GM19043 (cell line): Measurements from ENCODE around the gene GRSF1.
"Not testable (repeated sequence)": the region's sequence is repeated elsewhere in the genome, so short reads cannot be mapped to it uniquely, and the experiment has no call there.

Experiments
- ATAC-seq: cut with Tn5 transposase; IDR thresholded peaks from one replicate; pipeline ENCODE4 v1.9.1; 2021; ENCODE audit warnings: low read depth; ENCODE audit not compliant: unreplicated experiment

The GRSF1 gene, protein sequence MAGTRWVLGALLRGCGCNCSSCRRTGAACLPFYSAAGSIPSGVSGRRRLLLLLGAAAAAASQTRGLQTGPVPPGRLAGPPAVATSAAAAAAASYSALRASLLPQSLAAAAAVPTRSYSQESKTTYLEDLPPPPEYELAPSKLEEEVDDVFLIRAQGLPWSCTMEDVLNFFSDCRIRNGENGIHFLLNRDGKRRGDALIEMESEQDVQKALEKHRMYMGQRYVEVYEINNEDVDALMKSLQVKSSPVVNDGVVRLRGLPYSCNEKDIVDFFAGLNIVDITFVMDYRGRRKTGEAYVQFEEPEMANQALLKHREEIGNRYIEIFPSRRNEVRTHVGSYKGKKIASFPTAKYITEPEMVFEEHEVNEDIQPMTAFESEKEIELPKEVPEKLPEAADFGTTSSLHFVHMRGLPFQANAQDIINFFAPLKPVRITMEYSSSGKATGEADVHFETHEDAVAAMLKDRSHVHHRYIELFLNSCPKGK

GRCh38 chr4:70839589-70840093 lies at the start of gene GRSF1:
Gene GRSF1 (minus strand): TSS chr4:70839890. CDS start chr4:70839827, 63 bp downstream.
- peak; percentile 50 for ATAC-seq

DNA sequence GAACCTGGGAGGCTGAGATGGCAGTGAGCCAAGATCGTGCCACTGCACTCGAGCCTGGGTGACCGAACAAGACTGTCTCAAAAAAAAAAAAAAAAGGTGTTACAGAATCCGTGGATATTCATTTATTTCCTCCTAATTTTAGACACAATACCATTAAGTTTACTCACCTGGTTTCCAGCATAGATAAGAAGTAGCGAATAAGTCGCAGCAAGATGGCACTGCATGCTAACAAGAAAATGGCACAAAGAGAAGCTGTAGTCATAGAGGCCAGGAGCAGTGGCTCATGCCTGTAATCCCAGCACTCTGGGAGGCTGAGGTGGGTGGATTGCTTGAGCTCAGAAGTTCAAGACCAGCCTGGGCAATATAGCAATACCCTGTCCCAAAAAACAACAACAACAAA lies 45.5 kb upstream of the GRSF1 start:
- ATAC-seq = peak; percentile 49

DNA sequence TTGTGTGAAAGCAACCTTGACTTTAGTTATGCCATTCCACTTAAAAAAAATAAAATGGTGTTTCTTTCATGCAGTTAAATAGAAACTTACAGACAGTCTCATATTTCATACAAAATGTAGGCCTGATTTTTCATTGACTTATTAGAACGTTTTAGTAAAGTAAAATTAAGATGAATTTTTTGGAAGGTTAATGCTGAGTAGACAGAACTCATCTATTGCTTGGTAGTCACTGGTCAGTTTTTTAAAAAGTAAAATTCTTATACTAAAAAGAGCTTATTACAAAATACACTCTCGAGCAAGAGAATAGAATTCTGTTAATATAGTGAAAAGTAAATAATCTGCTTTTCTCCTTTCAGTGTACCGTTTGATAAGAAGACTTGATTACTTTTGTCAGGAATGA lies 41.0 kb upstream of the GRSF1 start:
- ATAC-seq = no peak

DNA sequence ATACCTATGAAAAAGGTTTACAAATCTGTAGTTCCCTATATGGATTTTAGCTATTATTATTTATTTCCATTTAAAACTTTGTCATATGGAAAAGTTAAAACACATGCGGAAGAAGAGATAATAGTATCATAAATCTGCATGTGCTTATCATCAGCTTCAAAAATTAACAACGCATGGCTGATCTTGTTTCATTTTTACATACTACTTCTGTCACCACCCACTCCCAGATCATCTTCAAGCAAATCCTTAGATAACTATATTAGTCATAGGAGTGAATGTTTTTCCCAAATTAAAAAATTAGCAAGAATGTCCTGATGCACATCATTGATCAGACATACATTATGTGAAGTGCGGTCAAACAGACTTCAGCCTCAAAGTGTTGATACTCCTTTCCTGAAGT lies 37.9 kb upstream of the GRSF1 start:
- no peak for ATAC-seq

GRCh38 chr4:70874268-70875156 lies 34.8 kb upstream of the GRSF1 start:
- peak; percentile 87 for ATAC-seq

DNA sequence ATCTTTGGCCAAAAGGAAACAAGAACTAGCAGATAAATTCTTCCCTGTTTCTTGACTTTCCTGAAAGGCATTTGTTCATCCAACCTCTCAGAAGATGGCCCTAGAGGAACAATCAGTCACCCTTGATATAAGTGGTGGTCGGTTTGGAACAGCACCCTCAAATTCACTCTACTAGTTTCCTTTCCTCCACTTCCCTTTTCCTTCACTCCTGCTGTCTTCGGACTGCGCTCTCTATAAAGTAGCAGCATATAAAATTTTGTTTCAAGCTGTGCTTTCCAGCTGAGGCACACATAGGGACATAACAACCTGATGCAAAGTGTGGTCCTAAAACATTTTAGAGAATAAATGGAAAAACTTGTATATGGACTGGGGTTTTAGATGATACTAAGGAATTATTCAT lies 33.5 kb upstream of the GRSF1 start:
- ATAC-seq = no peak

DNA sequence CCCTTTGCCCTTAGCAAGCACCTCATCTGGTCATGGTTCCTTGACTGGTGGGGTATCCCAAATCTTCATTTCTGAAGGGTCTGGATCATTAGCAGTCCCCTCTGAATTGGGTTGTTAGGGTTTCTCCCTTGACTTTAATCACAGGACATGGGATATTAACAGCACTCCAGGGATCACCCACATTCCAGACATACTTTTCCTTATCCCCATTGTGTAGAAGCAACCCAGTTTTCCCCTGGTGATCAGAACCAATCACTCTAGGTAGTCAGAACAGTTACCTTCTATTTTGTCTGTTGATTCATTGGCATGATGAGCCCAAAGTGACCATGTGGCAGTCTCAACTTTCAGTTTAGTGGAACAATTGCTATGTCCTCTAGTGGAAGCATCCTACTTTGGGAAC lies 29.1 kb upstream of the GRSF1 start:
- no peak for ATAC-seq

DNA sequence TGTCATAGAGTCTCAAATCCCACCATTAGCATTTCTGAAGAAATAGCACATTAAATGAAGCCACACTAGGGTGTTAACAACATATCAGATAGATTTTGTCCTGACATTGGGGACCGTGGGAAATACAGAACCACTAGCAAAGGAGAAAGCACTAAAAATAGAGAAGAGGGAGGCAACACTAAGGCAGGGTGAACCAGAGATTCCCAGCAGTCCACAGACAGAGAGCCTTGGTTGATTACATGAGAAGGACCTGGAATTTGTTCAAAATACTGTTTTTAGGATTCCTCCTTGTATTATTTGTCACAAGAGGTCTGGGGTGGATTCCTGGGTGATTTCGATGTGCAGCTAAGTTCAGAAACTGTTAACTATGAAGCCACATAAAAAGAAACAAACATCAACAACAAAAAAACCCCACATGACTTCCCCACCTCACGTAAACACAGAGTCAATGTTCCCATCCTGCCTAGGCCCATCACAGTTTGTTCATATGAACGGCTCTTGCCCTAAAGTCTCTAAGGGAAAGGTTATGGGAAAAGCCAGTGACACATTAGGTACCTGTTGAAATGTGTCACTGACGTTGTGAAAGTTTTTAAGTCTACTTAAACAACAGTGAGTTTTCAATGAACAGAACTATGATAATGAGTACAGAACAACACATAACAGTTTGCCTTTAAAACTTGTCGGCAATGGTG lies 23.6 kb upstream of the GRSF1 start:
- ATAC-seq = peak; percentile 45

- no peak for ATAC-seq
Measured at GRCh38 chr4:70859066-70859465, 19.4 kb upstream of the GRSF1 start.

DNA sequence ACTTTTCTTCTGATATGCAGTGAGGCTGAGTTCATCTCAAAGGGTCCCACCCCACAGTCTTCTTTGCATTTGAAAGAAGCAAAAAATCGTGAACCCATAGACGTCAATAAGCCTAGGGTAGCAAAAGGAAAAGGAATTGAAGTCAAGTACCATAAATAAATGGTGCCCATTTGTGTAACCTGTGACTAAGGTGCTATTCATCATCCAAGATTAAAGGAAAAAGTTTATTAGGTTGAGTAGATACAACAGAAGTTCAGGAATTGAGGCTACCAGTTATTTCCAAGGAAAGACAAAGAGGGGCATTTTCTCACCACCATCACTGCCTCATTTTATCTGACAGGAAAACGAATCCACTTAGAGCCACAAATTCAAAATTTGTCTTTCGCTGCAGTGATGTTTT lies 18.8 kb upstream of the GRSF1 start:
- no peak for ATAC-seq

GRCh38 chr4:70855464-70855863 lies 15.8 kb upstream of the GRSF1 start:
- ATAC-seq = no peak

DNA sequence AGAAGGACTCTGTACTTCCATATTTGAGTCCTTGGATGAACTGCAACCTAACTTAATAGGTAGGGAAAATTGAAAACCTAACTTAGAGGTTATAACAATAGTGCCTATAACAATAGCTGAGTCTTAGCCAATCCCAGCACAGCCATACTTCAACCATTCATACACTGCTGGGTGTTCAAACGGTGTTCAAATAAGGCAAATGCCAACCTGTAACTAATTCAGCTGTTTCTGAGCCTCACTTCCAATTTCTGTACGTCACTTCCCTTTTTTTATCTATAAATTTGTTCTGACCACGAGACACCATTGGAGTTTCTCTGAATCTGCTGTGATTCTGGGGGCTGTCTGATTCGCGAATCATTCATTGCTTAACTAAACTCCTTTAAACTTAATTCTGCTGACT lies 9.6 kb upstream of the GRSF1 start:
- no peak for ATAC-seq

GRCh38 chr4:70844180-70844579 lies 4.5 kb upstream of the GRSF1 start:
- ATAC-seq = no peak

- ATAC-seq = no peak
Measured at GRCh38 chr4:70842761-70843435, 3.2 kb upstream of the GRSF1 start.

- ATAC-seq = no peak
Measured at GRCh38 chr4:70841951-70842350, 2.3 kb upstream of the GRSF1 start.

GRCh38 chr4:70841211-70841610 lies 1.5 kb upstream of the GRSF1 start:
- ATAC-seq = no peak

GRCh38 chr4:70840631-70841030 lies 941 bp upstream of the GRSF1 start:
- not testable (repeated sequence) for ATAC-seq

GRCh38 chr4:70840137-70840536 lies 447 bp upstream of the GRSF1 start:
- ATAC-seq = not testable (repeated sequence)

DNA sequence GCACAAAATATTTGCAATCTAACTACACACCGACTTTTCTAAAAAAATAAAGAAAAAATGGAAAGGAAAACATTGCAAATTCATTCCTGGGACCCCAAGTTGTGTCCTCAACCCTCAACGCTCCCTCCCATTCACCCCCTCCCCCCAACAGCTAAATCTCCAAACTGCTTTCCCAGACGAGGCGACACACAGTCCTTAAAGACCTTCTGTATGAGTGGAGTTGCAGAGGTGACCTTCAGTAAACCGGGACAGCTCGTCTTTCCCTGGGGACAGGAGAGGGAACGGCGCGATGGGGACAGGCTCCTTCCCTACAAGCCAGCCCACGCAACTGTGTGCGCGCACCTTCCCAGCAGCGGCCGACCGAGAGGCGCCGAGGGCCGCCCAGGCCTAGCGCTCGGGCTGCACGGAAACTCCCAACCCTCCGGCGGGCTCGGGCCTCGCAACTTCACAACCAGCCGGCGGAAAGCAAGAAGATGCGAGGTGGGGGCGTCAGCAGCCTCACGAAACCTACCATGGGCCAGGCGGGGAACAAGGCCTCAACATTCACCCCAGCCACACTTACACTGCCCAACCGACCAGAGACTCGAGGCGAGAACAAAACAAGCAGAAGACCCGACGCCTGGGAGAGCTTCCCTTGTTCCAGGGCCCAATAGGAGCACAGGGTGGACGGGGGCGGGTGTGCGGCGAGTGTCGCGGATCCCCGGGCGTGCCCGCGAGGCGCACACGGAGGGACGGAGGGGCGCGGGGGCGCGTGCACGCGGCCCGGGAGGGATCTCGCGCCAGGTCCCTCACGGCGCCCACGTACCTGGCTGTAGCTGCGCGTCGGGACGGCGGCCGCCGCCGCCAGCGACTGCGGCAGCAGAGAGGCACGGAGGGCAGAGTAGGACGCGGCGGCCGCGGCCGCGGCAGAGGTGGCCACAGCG lies 763 bp downstream of the GRSF1 start:
- peak; percentile 49 for ATAC-seq
